ENCODE measurements around the gene COL13A1. TPM values are rescaled to one million over a fixed set of nuclear protein-coding genes. Genes with fewer than 3 reads are reported as not detected.

The COL13A1 gene
- total RNA-seq, 4 donors from 2014 or later: 0.17 to 0.49 (median 0.44) TPM; not detected in 1

- TF ChIP-seq CTCF (IDR thresholded peaks at IDR 0.05; ENCODE audit: low read depth): no peak
Observed at GRCh38 chr10:69936091-69936490, 134.4 kb downstream of the COL13A1 start.

- TF ChIP-seq CTCF (IDR thresholded peaks at IDR 0.05; ENCODE audit: low read depth): no peak
Observed at GRCh38 chr10:69938541-69938991, 136.9 kb downstream of the COL13A1 start.

- no peak for TF ChIP-seq CTCF (IDR thresholded peaks at IDR 0.05; ENCODE audit: low read depth)
Observed at GRCh38 chr10:69939061-69939460, 137.4 kb downstream of the COL13A1 start.

- no peak for TF ChIP-seq CTCF (IDR thresholded peaks at IDR 0.05; ENCODE audit: low read depth)
Observed at GRCh38 chr10:69939481-69939880, 137.8 kb downstream of the COL13A1 start.

- TF ChIP-seq CTCF (IDR thresholded peaks at IDR 0.05; ENCODE audit: low read depth): no peak
Observed at GRCh38 chr10:69941730-69942129, 140.0 kb downstream of the COL13A1 start.

GRCh38 chr10:69943292-69943820 is 141.7 kb downstream of the COL13A1 start:
- TF ChIP-seq CTCF (IDR thresholded peaks at IDR 0.05; ENCODE audit: low read depth): no peak

- no peak for TF ChIP-seq CTCF (IDR thresholded peaks at IDR 0.05; ENCODE audit: low read depth)
Observed at GRCh38 chr10:69944761-69945160, 143.1 kb downstream of the COL13A1 start.

All from subcutaneous adipose tissue (tissue), 4 donors.